HG03442 (cell line): ENCODE data around the gene KRT1.

ENCODE experiments used
- ATAC-seq: cut with Tn5 transposase; IDR thresholded peaks from one replicate; pipeline ENCODE4 v1.9.1; 2021; ENCODE audit warnings: mild to moderate bottlenecking, moderate library complexity; ENCODE audit not compliant: unreplicated experiment

KRT1 gene

DNA sequence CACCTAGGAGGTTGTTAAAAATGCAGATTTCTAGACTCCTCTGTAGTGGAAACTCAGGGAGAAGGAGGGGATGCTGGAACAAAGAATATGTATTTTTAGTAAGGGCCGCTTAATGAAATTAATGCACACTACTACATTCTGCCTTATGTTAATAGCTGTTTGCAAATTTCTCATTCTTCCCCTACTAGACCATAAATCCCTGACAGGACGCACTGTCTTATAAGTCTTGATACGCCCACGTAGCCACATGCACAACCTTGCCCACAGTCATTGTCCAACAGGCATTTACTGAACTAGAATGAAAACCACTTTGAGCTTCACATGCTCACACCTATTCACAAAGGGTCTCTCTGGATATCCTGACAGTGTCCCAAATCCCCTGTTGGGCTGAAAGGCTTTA lies 38.7 kb downstream of the KRT1 start:
- no peak for ATAC-seq

DNA sequence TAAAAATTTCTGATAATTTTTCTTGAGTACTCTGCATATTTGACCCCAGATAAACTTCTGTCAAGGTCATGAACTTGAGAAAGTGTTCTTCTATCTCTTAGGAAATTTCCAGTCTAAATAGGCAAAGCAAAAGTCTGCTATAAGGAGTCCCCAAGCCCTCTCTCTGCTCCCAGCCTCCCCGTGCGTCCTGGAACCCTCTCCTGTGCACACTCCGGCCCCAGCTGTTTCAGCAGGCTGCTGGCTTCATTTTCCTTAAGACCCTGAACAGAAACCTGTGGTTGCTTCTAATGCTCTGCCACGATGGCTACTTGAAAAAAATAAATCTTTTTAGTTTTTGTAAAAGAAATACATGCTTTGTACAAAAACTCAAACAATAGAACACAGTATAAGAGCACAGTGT lies 42.9 kb downstream of the KRT1 start:
- no peak for ATAC-seq

DNA sequence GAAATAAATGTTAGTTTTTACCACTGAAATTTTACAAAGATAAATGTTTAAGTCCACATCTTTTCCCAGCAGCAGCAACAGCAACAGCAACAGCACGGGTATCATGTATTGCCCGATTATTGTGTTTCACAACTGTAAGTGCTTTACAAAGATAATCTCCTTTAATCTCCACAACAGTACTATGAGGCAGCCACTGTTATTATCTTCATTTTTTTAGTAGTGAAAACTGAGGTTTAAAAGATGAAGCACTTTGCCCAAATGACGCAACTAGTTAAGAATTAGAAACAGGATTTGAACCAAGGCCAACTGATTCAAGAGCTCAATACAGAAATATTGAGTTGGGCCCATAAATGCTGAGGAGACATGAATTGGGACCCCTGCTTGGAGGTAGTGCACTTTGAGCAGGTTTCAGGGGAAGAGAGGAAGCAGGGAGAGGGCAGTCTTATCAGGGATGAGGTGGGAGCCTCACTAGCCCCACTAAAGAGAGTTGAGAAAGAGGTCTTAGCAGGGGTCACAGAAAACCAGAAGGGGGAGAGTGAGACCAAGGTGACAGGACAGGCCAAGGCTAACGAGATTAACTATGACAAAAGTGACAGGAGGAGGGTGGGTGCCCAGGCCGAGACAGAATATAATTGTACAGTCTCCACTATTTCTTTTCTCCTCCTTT lies 43.5 kb downstream of the KRT1 start:
- no peak for ATAC-seq

DNA sequence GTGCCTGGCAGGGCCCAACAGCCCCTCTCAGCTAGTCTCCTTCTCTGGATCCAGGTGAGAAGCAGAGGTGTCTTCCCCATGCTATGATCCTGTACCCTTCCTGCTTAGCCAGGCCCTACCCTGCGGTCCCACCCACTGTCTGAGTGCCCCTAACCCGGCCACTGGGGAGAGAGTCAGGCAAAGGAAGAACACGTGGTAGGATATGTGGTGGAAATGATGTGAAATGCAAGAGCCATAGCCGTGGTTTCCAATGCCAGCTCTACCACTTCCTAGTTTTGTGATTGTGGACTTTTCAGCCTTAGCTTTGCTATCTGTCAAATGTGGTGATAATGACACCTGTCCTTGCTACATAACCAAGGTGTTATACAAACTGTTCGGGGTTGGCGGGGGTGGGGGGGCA lies 44.0 kb downstream of the KRT1 start:
- no peak for ATAC-seq

DNA sequence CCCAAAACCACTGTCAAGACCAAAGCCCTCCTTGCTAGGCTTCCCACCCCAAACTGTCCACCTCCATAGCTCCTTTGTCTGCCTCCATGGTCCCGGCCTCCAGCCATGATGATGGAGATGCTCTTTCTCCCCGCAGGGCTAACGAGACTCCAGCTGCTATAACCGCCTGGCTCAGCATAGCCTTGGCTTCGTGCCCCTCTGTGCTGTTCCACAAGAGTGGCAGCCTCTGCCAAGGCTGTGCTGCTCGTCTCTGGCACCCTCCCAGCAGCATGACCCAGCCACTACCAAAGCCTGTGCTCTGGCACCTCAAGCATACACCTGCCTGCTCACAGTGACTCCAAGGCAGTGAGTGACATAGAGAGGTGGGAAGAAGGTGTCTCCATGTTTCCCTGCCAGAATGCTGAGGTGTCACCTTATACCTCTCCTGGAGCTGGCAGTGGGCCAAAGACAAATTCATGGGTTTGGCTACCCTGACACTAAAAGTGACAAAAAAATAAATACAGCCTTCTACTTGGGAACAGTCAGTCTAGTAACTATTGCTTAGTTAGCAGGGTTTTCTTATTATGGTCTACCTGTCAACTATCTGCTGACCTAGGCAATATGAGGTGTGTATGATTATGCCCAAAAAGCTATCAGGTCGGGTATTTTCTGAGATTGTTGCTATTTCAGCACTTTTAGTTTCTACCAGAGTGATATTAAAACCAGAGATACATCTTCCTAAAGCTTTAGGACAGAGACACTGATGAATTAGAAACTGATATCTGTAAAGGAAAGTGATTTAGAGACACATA lies 45.7 kb downstream of the KRT1 start:
- no peak for ATAC-seq

DNA sequence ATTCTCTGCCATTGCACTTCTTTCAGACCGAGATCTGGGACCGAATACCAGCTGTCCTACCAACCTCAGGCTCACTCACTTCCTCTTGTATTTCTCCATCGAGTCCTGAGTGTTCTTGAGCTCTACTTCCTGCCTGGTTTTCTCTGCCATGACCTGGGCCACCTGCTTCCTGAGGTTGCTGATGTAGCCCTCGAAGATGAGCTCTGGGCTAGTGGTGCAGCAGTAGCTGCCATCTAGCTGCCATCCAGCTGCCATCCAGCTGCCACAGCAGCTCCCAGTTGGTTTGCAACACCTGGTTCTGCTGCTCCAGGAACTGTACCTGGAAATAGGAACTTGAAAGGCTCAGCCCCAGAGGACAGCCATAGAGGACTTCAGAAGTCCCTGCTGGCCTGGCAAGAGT lies 46.8 kb downstream of the KRT1 start:
- no peak for ATAC-seq

DNA sequence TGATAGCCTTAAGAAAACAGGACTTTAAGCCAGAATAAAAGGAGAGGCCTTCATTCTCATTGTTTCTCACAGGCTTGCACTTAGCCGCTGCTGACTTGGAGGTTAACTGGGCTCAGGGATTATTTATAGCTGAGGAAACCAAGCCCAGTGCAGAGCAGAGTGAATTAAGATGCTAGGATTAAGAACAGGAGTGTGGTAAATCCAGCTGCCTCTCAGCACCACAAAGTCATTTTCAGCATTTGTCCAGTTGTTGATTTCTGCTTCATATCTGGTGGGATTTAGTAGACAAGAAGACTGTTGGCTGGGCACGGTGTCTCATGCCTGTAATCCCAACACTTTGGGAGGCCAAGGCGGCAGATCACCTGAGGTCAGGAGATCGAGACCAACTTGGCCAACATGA lies 47.6 kb downstream of the KRT1 start:
- no peak for ATAC-seq

DNA sequence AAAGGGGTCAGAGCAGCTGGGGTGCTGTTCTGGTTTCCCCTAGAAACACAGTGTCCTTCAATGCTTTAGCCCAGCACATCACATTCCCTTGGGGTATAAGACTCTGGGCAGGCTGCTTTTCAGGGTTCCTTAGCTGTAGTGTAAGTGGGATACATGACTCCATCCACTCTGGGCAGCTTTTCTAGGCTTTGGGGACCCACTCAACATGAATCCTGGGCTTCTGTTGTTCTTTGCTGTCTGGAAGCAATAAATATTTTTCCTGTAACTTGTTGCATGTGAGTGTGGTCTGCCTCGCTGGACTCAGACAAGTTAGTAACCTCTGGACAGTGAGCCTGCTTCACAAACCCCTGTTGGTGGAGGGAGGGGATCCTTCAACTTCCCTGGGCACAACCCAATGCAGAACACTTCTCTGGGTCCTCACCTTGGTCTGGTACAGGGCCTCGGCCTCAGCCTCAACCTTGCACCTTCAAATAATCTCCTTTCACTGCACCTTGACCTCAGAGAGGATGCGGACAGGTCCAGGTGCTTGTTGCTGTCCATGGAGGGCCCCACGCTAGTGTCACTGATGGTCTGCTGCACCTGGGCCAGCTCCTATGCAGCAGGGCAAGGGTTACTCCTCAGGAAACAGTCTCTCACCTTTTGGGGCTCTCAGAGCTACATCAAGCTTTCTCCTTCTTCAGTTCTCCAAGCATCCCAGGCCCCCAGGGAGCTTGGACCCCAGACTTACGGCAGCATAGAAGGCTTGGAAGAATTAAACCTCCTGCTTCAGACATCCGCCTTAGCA lies 48.3 kb downstream of the KRT1 start:
- no peak for ATAC-seq

DNA sequence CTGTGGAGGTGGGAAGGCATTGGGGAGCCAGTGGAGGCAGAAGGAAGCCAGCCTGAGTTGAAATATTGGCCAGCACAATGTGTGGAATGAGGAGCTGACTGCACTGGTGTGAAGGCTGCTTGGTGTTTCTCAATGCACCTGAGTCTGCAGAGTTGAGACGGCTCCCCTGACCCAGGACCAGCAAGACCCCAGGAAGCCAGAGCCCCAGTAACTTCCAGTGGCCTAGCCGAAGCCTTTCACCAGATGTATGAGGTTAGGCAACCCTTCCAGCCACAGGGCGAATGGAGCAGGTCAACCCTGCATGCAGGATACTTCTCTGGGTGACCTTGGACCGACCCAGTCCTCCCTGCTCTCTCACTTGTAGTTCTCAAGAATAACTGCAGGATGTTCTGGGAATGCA lies 48.9 kb downstream of the KRT1 start:
- no peak for ATAC-seq

DNA sequence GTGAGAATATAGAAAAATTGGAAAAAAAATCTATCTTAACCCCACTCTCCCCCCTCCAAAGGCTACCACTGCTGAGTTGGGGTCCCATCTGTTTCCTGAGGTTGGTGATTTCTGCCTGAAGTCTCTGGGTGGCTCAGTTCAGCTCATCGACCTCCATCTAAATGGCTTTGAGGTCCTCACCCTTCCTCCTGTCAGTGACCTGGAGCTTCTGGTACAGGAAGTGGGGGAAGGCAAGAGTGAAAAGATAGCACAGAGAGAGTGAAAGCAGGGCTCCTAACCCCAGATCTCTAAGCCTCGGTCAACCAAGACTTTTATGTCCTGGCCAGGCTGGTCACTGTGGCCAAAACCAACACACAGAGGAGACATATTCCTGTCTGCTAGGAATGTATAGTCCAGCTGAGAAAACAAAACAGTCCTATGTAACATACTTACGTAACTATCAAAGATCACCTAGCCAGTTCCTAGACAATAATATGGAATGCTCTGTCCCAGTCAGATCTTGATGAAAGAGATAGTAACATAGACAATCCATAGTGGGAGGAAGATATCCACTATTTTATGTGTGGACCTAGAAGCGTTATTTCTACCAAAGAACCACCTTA lies 49.5 kb downstream of the KRT1 start:
- ATAC-seq, result no peak

DNA sequence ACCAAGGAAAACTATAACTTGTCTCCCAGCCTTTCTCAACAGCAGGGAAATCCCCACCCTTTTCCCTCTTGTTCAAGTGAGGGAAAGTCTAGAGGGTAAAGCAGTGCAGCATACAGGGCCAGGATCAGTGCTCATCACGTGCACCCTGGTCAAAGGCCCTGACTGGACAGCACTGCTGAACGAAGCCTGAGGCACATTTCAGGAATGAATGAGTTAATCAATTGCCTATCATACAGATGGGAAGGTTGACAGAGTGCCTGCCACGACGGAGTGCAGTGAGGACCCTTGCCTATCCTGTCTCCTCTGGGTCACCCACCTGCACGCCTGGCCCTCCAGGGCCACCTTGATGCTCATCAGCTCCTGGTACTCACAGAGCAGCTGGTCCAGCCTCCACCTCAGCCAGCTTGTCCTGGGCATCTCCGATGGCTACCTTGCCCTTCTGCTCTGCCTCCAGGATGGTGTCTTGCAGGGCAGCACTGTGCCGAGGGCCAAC lies 50.2 kb downstream of the KRT1 start:
- no peak for ATAC-seq

DNA sequence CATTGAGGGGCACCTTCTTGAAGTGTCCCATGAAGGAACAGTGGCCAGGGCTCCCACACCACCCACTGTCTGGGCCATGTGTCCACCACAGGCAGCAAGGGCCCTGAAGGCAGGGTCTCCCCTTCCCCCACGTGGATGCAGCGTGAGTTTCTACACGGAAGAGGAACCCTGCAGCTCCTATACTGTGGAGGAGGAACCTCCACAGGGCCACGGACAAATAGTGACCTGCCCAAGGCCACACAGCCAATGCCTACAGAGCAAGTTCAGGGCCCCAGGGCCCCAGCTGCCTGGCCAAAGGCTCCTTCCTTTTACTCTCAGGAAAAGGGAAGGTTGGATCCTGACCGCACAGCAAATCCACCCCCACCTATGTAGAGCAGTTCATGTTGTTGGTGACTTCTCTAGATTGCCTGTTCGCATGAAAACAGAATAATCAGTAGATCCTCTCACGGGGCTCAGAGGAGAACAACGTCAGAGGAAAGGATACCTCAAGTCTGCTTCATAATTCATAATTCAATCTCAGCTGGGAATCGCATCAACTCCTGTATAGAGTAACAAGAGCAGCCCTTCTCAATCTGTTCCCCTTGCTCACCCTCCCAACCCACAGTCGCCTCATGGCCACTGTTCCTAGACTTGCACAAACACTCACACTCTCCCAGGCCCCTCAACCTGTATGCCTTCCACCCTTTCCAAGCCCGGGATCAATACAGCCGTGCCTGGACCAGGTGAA lies 50.8 kb downstream of the KRT1 start:
- ATAC-seq, result no peak

DNA sequence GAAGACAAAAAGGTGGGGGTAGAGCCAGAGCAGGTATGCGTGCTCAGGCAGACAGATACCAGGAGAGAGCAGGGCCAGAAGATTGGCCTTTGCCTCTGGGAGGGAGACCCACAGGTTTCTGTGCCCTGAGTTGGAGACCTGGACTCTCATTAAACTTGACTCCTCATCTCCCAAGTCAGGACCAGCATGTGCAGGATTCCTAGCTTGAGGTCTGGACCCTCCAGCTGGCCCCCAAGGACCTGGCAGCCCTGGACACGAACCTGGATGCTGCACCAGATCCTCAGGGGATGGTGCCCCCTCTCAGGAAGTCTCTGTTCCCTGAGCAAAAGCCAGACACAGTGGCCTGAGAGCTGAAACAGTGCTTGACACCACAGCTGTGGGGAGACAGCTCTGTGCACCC lies 51.4 kb downstream of the KRT1 start:
- ATAC-seq, result no peak

DNA sequence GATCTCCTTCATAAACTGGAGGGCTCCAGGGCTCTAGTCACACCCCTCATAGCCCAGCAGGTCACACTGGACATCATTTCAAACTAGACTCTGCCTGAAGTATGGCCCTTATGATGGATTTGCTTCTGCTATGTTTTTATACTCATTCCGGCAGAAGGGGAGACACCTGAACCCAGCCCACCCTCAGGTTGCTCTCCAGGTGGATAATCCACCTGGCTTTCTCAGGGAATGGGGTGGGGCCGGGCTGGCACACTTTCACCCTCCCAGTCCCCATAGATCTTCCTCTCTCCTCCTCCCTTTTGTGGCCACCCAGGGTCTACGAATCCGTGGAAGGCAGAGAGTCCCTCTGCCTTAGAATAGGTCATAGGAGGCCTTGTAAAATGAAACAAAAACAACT lies 52.1 kb downstream of the KRT1 start:
- no peak for ATAC-seq

DNA sequence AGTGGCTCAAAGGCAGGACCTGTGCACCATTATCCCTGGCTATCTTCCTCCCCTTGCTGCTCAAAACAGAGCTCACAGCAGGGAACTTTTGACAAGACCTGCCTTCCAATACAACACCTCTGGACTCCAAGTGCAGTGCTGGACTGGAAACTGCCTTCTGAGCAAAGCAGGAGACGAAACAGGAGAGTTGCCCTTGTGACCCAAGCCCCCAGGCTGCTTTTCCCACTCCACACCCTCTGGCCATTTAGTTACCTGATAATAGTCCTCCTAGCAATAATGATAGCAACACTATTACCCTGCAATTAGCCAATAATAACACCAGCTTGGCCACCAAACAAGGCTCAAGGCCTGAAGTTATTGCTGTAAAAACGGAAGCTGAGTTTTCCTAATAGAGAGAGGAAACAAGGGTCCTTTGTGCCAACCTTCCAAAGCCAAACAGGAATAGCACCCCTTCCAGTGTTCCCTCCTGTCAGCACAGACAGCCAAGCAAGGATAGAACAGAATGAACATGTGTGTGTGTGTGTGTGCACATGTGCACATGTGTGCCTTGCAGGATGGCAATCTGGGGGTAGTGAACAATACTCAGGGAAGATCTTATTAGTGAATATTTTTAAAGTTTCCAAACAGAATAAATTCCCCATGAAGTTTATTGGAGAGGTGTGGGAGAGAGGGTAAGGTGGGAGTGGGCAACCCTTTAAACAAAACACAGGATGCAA lies 52.7 kb downstream of the KRT1 start:
- ATAC-seq, result no peak
